ENCODE data around the gene THSD4.

THSD4 gene

GRCh38 chr15:71542836-71543235 lies 427.6 kb downstream of the THSD4 start:
- no peak overlapping the region for H3K4me3 ChIP-seq (ENCODE audit: low read depth, low read length)
- TF ChIP-seq CTCF (IDR thresholded peaks at IDR 0.05; ENCODE audit: low read depth, low read length): no peak
- peak; percentile 48 for DNase-seq (ENCODE audit: low read depth, low spot score)
- in situ Hi-C loops (cut with HindIII; ENCODE audit: low sequenced_read_pairs): no loop called here

- in situ Hi-C loops (cut with HindIII; ENCODE audit: low sequenced_read_pairs): no loop called here
- TF ChIP-seq CTCF (IDR thresholded peaks at IDR 0.05; ENCODE audit: low read depth, low read length): no peak
- H3K4me3 ChIP-seq (ENCODE audit: low read depth, low read length): no peak overlapping the region
- DNase-seq (ENCODE audit: low read depth, low spot score): no peak
Measured at GRCh38 chr15:71543413-71543812, 428.1 kb downstream of the THSD4 start.

- in situ Hi-C loops (cut with HindIII; ENCODE audit: low sequenced_read_pairs): no loop called here
- DNase-seq (ENCODE audit: low read depth, low spot score): peak; percentile 60
- H3K4me3 ChIP-seq (ENCODE audit: low read depth, low read length): no peak overlapping the region
- no peak for TF ChIP-seq CTCF (IDR thresholded peaks at IDR 0.05; ENCODE audit: low read depth, low read length)
Measured at GRCh38 chr15:71545223-71545760, 430.0 kb downstream of the THSD4 start.

GRCh38 chr15:71545923-71546322 lies 430.7 kb downstream of the THSD4 start:
- DNase-seq (ENCODE audit: low read depth, low spot score): no peak
- TF ChIP-seq CTCF (IDR thresholded peaks at IDR 0.05; ENCODE audit: low read depth, low read length): no peak
- in situ Hi-C loops (cut with HindIII; ENCODE audit: low sequenced_read_pairs): no loop called here
- H3K4me3 ChIP-seq (ENCODE audit: low read depth, low read length): no peak overlapping the region

- DNase-seq (ENCODE audit: low read depth, low spot score): peak; percentile 25
- no peak for TF ChIP-seq CTCF (IDR thresholded peaks at IDR 0.05; ENCODE audit: low read depth, low read length)
- in situ Hi-C loops (cut with HindIII; ENCODE audit: low sequenced_read_pairs): no loop called here
- no peak overlapping the region for H3K4me3 ChIP-seq (ENCODE audit: low read depth, low read length)
Measured at GRCh38 chr15:71547011-71547410, 431.7 kb downstream of the THSD4 start.

GRCh38 chr15:71548401-71548807 lies 433.1 kb downstream of the THSD4 start:
- no peak for TF ChIP-seq CTCF (IDR thresholded peaks at IDR 0.05; ENCODE audit: low read depth, low read length)
- in situ Hi-C loops (cut with HindIII; ENCODE audit: low sequenced_read_pairs): no loop called here
- H3K4me3 ChIP-seq (ENCODE audit: low read depth, low read length): no peak overlapping the region
- no peak for DNase-seq (ENCODE audit: low read depth, low spot score)

- in situ Hi-C loops (cut with HindIII; ENCODE audit: low sequenced_read_pairs): no loop called here
- no peak for DNase-seq (ENCODE audit: low read depth, low spot score)
- TF ChIP-seq CTCF (IDR thresholded peaks at IDR 0.05; ENCODE audit: low read depth, low read length): no peak
- no peak overlapping the region for H3K4me3 ChIP-seq (ENCODE audit: low read depth, low read length)
Measured at GRCh38 chr15:71549091-71549490, 433.8 kb downstream of the THSD4 start.
